Effector memory CD4-positive, alpha-beta T cell (primary cell): ENCODE results near the gene CD83.

Experiments used
- DNase-seq, 3 donors: peaks; one replicate each; pipeline ENCODE4 v3.0.0-alpha.2; 2020
- H3K27ac ChIP-seq: 2 replicates; pipeline ENCODE4 v1.7.0; 2013; ENCODE audit warnings: mild to moderate bottlenecking, low read length, moderate library complexity; ENCODE audit not compliant: insufficient read depth, poor library complexity, severe bottlenecking
- H3K27me3 ChIP-seq: replicated peaks from 2 replicates; pipeline ENCODE4 v1.7.0; 2013; ENCODE audit warnings: mild to moderate bottlenecking, low read length; ENCODE audit not compliant: insufficient read depth, control insufficient read depth, poor library complexity, severe bottlenecking
- H3K36me3 ChIP-seq: 2 replicates; pipeline ENCODE4 v1.7.0; 2013; ENCODE audit warnings: mild to moderate bottlenecking, low read length, moderate library complexity; ENCODE audit not compliant: control insufficient read depth, insufficient read depth
- H3K4me1 ChIP-seq: 2 replicates; pipeline ENCODE4 v1.7.0; 2013; ENCODE audit warnings: low read length, mild to moderate bottlenecking; ENCODE audit not compliant: control insufficient read depth, insufficient read depth, poor library complexity, severe bottlenecking
- H3K4me3 ChIP-seq: 2 replicates; pipeline ENCODE4 v1.7.0; 2013; ENCODE audit warnings: low read length, low read depth, mild to moderate bottlenecking; ENCODE audit not compliant: insufficient read depth, poor library complexity, severe bottlenecking
- H3K9me3 ChIP-seq: 2 replicates; pipeline ENCODE4 v1.7.0; 2013; ENCODE audit warnings: mild to moderate bottlenecking, low read length, moderate library complexity; ENCODE audit not compliant: control insufficient read depth

CD83 gene

DNA sequence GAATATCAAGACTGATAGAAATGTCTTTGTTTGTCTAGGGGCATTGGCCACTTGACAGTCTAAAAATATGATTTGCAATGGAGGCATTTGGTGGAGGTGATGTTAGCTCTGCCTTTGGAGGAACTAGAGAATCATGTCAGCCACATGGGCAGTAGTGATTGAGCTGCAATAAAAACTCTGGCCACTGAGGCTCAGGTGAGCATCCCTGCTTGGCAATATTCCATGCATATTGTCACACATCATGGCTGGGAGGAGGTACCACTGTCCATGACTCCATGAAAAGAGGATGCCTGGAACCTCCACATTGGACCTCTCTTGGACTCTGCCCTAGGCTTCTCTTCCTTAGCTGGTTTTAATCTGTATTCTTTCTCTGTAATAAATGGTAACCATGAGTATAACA is 10.6 kb upstream of the CD83 start:
- peaks cover 10% of the 10 kb centered on the region for H3K4me1 ChIP-seq
- no peak overlapping the region for H3K27ac ChIP-seq
- no peak for DNase-seq
- H3K4me3 ChIP-seq = no peak overlapping the region
- no peaks in the 10 kb centered on the region for H3K9me3 ChIP-seq
- no peaks in the 10 kb centered on the region for H3K36me3 ChIP-seq
- H3K27me3 ChIP-seq = no peaks in the 10 kb centered on the region

- Histone ChIP-seq H3K36me3 (no peaks in the 10 kb centered on the region), H3K4me1 (peaks cover 10% of the 10 kb centered on the region), H3K27me3 (no peaks in the 10 kb centered on the region), H3K27ac (no peak overlapping the region), H3K4me3 (no peak overlapping the region), H3K9me3 (no peaks in the 10 kb centered on the region)
- no peak for DNase-seq
Measured at GRCh38 chr6:14107711-14108494, 9.7 kb upstream of the CD83 start.

DNA sequence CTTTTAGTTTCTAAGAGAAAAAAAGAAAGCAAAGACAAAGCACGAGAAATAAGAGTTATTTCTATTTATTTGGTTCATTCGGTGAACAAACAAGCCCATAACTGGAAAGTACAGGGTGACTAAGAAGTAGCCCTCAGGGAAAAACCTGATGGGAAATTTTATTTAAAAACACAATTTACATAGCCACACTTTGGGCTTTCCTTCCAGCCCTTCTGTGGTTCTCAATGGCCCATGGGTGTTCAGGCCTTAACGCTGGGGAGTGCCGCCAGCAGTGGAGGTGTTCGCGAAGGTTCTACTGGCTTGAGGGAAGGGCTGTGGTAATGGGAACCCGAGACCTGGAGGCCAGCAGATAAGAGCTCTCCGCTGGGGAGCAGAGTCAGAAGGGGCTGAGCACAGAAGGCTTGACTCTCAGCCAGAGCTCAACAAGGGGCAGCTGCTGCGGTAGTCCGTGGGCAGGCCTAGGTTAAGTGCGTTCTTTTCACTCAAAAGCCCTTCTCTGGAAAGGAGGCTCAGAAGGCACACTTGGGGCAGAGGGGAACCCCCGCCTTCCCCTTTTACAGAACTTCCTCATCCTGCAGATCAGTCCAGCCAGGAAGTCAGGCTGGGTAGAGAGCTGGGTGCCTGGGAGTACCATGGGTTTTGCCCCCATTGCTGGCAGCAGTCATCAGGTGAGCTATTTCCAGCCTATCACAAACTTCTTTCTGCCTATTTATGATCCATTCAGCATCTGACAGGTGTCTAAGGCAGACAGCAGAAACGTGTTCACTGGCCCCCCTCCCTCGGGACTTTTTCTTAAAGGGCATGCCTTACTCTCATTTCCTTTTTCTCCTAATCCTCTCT is 8.8 kb upstream of the CD83 start:
- H3K36me3 ChIP-seq = no peaks in the 10 kb centered on the region
- H3K4me1 ChIP-seq = peaks cover 10% of the 10 kb centered on the region
- H3K27me3 ChIP-seq = no peaks in the 10 kb centered on the region
- H3K4me3 ChIP-seq = no peak overlapping the region
- H3K9me3 ChIP-seq = no peaks in the 10 kb centered on the region
- peak in 2 of 3 donors; percentile 18 to 23 for DNase-seq
- no peak overlapping the region for H3K27ac ChIP-seq

- Histone ChIP-seq H3K9me3 (no peaks in the 10 kb centered on the region), H3K36me3 (no peaks in the 10 kb centered on the region), H3K27me3 (no peaks in the 10 kb centered on the region), H3K4me1 (peaks cover 10% of the 10 kb centered on the region), H3K4me3 (no peak overlapping the region), H3K27ac (no peak overlapping the region)
- no peak for DNase-seq
Measured at GRCh38 chr6:14109411-14109826, 8.2 kb upstream of the CD83 start.

GRCh38 chr6:14110001-14110818 is 7.4 kb upstream of the CD83 start:
- no peaks in the 10 kb centered on the region for H3K36me3 ChIP-seq
- H3K4me3 ChIP-seq = no peak overlapping the region
- H3K27me3 ChIP-seq = no peaks in the 10 kb centered on the region
- H3K27ac ChIP-seq = no peak overlapping the region
- peaks cover 10% of the 10 kb centered on the region for H3K4me1 ChIP-seq
- no peaks in the 10 kb centered on the region for H3K9me3 ChIP-seq
- no peak for DNase-seq

- Histone ChIP-seq H3K4me3 (no peak overlapping the region), H3K27ac (no peak overlapping the region), H3K36me3 (no peaks in the 10 kb centered on the region), H3K4me1 (peaks cover 13% of the 10 kb centered on the region), H3K27me3 (no peaks in the 10 kb centered on the region), H3K9me3 (no peaks in the 10 kb centered on the region)
- DNase-seq = no peak
Measured at GRCh38 chr6:14113976-14114375, 3.6 kb upstream of the CD83 start.

DNA sequence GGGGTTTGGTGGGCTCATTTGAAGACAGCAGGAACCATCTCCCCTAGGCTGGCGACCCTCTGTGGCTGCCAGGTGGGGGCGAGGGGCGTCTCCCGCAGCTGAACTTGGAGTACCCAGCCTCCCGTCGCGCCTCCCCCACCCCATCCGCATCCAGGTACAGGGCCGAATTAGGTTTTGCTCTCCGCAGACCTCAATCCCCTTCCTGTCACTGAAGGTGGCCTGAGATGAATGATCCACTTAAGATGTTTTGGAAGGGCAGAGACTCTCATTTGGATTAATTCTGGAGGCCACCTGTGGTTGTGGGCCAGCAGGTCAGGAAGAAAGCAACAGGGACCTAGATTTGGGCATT is 493 bp downstream of the CD83 start:
- Histone ChIP-seq H3K4me1 (peaks cover 8% of the 10 kb centered on the region), H3K27ac (peak overlapping the region; percentile 84), H3K27me3 (no peaks in the 10 kb centered on the region), H3K4me3 (peak overlapping the region; percentile 86), H3K9me3 (no peaks in the 10 kb centered on the region), H3K36me3 (no peaks in the 10 kb centered on the region)
- DNase-seq = no peak

DNA sequence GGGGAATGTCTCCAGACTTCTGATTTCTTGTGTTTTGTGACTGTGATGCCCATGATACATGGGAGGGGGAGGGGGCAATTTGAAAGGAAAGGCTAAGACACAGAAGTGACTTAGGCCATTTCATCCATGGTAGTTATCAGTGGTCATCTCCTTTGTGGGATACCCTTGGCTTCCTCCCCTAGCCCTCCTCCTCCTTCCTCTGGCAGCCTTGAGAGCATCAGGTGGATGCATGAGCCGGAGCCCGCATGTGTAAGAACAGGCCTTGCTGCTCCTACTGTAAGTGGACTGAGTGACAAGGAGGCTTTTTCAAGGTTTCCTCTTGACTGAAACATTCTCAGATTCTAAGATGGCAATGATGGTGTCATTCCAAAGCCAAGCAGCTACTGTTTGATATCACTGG is 874 bp downstream of the CD83 start:
- no peaks in the 10 kb centered on the region for H3K36me3 ChIP-seq

DNA sequence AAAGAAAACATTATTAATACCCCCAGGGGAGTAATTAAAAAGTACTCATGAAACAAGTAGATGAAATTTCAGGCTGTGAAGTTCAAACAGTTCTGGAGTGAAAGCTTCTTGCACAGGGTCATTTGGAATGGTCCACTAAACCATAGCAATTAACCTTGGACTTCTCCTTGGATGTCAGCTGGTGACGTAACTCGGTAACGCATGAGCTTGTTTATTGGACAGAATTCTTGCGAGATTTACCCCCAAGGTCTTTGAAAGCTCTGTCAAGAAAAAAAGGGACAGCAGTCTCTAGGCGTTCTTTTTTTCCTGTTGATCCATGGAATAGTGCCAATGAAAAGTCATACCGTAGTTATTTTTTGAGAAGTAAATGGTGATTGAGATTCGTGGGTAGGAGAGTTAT is 2.2 kb downstream of the CD83 start:
- no peak for DNase-seq
- H3K4me1 ChIP-seq = peaks cover 8% of the 10 kb centered on the region
- no peak overlapping the region for H3K27ac ChIP-seq
- H3K9me3 ChIP-seq = no peaks in the 10 kb centered on the region
- no peaks in the 10 kb centered on the region for H3K36me3 ChIP-seq
- no peaks in the 10 kb centered on the region for H3K27me3 ChIP-seq
- H3K4me3 ChIP-seq = no peak overlapping the region

More for the DNA sequence above, 874 bp downstream of the CD83 start:
- no peaks in the 10 kb centered on the region for H3K27me3 ChIP-seq
- H3K4me3 ChIP-seq = peak overlapping the region; percentile 86
- DNase-seq = no peak
- peak overlapping the region; percentile 84 for H3K27ac ChIP-seq
- H3K9me3 ChIP-seq = no peaks in the 10 kb centered on the region
- peaks cover 8% of the 10 kb centered on the region for H3K4me1 ChIP-seq
